HG03175 (cell line): ENCODE results near the gene CSNK1G2.
A peak's percentile ranks its signal among the peaks of the same experiment; 100 is the strongest.

ENCODE experiments used
- ATAC-seq: cut with Tn5 transposase; IDR thresholded peaks from one replicate; pipeline ENCODE4 v1.9.1; 2021; ENCODE audit warnings: mild to moderate bottlenecking, moderate library complexity; ENCODE audit not compliant: unreplicated experiment

Gene CSNK1G2

DNA sequence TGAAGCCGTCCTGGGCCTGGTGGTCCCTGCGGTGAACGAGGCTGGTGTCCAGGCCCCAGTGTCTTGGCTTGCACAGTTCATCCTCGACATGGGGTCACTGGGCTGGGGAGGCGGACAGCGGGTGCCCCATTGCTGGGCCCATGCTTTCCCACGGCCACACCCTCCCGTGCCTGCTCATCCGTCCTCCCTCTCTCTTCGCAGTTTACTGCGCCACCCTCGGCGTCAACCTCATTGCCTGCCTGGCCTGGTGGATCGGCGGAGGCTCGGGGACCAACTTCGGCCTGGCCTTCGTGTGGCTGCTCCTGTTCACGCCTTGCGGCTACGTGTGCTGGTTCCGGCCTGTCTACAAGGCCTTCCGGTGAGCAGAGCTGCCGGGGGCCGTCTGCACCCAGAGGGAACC lies 23.0 kb upstream of the CSNK1G2 start:
- ATAC-seq = no peak

DNA sequence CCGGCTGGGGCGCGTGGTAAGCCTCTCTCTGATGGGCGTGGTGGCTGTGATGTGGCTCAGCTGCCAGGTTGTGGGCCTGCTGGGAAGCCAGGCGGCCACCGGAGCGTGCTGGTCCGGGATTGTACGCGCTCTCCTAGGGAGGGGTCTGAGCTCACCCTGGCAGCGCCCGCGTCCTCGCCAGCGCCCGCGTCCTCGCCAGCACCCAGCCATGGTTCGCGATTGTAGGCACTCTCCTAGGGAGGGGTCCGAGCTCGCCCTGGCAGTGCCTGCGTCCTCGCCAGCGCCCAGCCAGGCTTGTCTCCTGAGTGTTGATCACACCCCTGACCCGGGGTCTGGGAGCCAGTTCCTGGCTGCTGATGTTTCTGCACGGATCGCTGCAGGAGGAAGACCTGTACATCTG lies 22.0 kb upstream of the CSNK1G2 start:
- ATAC-seq = no peak

DNA sequence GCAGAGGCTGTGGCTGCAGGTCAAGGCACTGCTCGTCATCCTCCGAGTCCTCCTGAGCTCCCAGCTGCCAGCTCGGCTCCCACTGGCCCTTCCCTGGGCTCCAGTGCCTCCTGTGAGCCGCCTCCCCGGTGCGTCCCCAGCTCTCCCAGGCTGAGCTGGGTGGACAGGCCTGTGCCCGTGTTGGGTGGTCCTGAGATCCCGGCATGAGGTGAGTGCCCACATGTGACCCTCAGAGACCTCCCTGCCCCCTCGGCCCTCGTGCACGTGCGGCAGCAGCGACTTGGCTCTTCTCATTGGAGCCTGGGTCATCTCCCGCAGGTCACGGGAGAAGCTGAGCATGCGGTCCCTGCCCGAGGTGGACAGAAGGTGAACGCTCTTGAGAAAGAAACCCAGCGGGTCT lies 20.3 kb upstream of the CSNK1G2 start:
- no peak for ATAC-seq

DNA sequence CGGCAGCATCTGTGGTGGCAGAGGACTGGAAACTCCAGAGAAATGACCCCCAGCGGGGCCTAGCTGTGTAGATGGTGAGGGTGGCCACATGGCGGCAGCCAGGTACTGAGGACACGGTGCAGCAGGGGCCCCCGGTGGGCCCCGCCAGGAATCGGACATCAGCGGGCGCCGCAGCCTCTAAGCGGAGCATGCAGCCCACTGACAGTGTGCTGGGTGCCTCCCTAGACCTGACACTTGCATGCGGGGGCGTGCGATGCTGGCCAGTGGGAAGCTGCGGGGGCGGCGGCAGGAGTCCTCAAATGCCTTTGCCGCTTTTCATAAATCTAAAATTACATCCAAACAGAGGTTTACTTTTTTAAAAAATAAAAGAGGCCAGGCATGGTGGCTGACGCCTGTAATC lies 19.6 kb upstream of the CSNK1G2 start:
- ATAC-seq = no peak

DNA sequence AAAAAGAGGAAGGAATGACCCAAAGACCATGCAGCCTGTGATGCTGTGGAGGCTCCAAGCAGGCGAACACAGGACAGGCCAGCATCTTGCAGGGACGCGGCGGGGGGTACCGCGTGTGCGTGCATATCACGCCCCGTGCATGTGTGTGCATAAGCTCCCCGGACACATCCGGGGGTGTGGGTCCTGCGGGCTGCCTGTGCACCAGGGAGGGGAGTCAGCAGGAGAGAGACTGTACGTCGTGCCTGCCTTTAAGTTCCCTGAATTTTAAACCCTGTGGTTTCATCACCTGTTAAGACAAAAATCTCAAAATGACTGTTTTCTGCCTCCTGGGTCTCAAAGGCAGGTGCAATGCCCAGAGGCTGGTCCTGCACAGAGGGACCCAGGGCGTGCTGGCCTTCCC lies 19.1 kb upstream of the CSNK1G2 start:
- no peak for ATAC-seq

DNA sequence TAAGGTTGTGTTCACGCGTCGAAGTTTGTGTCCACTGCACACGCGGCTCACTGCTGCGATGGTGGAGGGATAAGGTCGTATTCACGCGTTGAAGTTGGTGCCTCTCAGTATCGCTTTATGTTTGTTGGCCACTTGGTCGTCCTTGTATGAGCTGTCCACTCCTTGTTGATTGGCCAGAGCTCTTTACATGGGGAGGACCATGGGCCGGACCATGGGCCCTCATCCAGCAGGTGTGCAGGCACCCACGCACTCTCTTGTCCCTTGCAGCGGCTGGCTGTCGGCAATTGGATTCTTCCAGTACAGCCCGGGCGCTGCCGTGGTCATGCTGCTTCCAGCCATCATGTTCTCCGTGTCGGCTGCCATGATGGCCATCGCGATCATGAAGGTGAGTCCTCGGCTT lies 18.2 kb upstream of the CSNK1G2 start:
- ATAC-seq = no peak

DNA sequence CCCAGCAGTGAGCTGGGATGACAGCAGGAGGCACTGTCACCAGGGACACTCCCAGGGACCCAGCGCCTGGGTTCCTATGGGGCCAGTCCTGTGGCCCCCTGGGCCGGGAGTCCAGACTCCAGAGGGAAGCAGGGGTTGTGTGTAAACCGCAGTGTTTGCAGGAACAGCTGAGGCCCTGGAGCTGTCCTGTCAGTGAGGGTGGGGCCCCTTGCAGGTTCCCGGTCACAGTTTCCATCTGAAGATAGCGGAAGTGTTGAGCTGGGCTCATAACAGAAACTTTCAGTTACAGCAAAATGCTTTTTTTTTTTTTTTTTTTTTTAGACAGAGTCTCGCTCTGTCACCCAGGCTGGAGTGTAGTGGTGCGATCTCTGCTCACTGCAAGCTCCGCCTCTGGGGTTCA lies 17.7 kb upstream of the CSNK1G2 start:
- ATAC-seq = no peak

DNA sequence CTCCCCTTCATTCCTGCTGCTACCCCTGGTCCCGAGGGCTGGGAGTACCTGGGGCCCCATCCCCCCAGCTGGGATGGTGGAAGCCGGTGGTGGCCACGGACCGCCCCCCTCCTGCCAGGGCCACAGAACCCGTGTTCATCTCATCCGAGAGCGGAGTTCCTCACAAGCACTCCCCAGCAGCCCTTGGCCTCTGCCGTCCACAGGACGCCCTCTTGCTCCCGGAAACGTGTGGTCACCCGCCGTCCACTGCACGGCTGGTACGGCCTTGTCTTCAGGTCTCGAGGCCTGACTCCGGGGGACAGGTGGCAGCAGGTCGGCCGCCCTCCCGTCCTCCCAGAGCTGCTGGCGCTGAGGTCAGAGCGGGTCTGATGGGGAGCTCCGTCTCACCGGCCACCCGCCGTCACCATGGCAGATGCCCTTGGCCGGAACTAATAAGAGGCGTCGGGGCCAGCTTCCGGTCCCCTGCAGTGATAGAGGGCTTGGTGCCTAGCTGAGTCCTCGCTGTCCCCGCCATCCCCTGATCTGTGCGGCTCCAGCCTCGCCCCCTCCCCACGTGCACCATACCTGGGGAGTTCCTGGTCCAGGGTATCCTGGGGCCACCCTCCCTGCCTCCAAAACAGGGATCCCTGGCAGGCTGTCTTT lies 16.5 kb upstream of the CSNK1G2 start:
- no peak for ATAC-seq

DNA sequence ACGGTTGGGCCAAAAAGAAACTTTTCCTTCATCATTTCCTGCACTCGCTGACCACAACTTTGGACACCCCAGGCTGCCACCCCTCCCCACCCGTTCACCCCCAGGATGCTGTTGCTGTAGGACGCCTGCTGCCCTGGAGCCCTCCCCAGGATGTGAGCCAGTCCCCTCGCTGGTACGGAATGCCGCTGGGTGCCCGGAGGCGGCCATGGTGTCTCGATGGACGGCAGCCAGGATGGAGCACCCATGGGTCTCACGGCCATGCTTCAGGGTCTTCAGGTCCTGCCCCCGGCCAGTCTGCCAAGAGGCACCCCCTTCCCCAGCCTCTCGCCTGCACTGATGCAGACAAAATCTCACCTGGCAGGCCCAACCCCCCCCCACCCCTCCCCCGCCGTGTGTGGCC lies 15.4 kb upstream of the CSNK1G2 start:
- no peak for ATAC-seq

DNA sequence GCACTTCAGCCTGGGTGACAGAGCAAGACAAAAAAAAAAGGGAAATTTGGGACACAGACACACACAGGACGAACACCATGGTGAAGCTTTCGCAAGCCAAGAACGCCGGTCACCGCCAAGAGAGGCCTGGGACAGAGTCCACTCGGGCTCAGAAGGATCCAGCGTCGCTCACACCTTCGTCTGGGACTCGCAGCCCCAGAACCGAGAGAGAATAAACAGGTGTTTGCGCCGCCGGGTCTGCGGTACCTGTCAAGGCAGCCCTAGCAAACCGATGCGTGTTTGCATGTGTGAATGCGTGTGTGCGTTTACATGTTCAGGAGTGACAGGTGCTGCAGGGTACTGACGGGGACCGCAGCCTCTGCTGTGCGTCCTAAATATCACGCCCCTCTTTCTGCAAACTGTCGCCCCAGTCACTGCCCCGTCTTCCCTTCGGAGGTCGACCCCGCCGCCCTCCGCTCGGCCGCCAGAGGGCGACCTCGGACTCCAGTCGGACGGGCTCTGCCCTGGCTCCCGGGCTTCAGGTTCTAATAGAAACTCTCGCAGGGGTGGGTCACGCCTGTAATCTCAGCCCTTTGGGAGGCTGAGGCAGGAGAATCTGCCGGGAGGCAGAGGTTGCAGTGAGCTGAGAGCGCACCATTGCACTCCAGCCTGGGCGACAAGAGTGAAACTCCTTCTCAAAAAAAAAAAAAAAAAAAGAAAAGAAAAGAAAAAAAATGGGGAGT lies 11.8 kb upstream of the CSNK1G2 start:
- peak; percentile 56 for ATAC-seq

DNA sequence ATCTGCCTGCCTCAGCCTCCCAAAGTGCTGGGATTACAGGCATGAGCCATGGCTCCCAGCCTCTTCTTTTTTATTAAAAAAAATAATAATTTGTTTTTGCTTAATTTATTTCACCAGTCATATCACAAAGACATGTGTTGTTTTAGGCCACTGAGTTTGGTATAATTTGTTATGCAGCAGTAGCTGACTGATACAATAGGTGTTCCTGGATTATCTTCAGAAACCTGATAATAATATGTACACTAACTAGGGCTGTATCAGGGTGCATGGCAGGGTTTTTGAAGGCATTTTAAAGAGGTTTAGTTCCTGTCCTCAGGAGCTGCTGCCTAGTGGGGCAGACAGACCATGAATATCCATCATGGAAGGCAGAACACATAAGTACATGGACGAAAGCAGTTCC lies 9.5 kb upstream of the CSNK1G2 start:
- ATAC-seq = no peak

DNA sequence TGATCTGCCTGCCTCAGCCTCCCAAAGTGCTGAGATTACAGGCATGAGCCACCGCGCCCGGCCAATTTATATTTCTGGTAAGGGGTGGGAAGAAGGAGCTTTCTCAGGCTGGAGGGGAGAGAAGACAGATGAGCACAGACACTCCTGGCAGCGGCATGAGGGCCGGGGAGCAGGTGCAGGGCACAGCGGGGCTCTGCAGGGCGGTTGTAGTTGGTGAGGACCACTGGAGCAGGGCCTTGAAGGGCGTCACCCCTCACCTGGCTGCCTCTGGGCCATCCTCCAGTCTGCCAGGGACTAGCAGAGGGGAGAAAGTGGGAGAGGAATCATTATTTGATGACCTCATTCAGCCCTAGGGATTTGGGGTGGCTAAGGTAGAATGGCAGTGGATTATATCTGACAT lies 8.6 kb upstream of the CSNK1G2 start:
- ATAC-seq = no peak

DNA sequence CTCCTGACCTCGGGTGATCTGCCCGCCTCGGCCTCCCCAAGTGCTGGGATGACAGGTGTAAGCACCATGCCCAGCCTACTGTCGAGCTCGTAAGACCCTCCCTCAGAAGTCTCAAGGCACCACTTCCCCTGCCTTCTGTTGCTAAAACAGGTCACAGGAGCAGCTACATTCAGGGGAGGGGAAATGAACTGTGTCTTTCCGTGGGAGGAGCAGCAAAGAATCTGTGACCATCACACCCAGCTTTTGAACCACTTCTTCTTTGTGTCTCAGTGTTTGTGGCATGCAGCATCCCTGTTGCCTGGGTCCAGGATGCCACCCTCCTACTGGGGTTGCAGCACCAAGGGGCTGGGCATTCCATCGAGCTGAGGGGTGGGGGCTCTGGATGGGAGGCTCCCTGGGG lies 7.7 kb upstream of the CSNK1G2 start:
- ATAC-seq = no peak

DNA sequence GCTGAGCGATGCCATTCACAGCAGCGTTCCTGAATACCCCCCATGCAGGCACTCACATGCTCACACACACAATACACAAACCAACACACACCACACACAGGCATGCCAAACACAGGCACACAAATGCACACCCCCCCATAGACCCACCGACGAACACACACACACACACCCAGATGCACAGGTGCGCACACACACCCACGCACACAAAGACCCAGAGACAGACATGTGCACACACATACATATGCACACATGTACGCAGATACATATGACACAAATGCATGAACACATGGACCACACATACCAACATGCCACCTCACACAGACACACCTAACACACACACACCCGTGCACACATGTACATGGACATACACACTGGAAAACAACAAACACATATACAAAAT lies 7.0 kb upstream of the CSNK1G2 start:
- ATAC-seq = no peak

DNA sequence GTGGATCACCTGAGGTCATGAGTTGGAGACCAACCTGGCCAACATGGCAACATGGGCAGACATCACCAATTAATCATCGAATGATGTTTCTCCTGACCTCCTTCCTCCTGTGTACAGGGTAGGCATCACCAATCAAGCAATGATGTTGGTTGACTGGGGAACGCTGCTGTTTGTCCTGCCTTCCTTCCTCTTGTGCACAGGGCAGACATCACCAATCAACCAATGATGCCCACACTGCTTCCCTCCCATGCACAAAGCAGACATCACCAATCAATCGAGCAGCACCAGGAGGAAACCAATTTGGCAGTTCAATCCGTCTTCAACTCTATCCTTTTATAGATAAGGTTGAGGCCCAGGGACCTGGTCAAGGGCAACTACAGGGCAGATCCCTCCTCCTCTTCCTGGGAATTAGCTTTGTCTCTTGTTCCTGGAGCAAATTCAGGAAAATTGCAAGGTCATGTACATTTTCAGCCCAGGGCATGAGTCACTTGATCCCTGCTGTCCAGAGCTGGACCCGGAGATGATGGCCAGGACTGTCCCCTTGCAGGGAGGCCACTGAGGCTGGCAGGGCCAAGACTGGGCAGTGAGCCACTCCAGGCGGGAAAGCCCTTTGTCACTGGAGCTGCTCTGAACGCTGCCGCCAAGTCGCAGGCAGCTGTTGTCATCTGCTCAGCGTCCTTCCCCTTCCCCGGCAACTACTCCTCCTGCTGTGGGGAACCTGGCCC lies 5.3 kb upstream of the CSNK1G2 start:
- no peak for ATAC-seq

DNA sequence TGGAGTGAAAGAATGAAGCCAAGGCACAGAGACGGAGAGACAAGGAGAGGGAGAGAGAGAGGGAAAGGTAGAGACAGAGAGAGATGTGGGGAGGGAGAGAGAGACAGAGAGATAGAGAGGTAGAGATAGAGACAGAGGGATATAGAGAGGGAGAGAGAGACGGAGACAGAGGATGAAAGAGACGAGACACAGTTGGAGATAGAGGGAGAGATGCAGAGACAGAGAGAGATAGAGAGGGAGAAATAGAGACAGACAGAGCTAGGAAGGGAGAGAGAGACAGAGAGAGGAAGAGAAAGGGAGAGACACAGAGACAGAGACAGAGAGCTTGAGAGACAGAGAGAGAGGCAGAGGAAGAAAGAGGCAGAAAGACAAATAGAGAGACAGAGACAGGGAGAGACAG lies 4.5 kb upstream of the CSNK1G2 start:
- no peak for ATAC-seq

DNA sequence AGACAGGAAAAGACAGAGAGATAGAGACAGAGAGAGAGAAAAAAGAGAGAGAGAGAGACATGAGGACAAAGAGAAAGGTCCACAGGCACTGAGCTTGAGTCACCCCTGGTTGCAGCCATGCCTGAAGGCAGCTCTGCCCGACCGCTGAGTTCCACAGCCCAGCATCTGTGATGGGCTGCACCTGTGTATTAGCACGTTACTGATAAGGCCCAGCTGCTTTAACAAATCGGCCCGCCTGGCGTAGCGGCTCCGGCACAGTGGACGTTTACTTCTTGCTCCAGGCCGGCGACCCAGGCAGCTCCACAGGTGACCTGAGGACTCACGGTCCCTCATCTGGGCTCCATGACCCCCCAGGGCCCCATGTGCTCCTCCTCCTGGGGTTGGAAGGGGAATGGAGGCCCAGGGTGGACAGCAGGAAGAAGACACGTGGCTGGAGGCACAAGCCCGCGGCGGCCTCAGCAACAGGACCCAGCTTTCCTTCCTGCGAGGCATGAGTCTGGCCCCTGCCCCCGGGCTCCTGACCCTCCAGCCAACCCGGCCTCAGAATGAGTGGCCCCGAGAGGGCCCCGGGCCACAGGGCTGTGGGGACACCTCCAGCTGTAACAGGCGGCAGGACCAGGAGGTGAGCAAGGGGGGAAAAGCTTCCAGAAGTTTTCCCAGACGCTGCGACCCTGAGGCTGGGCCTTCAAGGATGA lies 3.9 kb upstream of the CSNK1G2 start:
- ATAC-seq = no peak

DNA sequence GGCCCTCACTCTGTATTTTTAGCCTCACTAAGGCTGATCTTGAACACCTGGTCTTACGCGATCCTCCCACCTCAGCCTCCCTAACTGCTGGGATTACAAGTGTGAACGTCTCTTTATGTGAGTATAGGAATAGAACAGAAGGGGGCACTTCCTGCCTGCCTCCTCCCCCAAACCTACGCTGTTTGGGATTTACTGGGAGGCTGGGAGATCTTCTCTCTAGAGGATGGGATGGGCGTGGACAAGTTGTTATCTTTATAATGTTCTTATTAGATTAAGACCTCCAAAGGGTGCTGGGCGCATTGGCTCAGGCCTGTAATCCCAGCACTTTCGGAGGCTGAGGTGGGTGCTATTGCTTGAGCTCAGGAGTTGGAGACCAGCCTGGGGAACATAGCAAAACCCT lies 2.9 kb upstream of the CSNK1G2 start:
- ATAC-seq = no peak

DNA sequence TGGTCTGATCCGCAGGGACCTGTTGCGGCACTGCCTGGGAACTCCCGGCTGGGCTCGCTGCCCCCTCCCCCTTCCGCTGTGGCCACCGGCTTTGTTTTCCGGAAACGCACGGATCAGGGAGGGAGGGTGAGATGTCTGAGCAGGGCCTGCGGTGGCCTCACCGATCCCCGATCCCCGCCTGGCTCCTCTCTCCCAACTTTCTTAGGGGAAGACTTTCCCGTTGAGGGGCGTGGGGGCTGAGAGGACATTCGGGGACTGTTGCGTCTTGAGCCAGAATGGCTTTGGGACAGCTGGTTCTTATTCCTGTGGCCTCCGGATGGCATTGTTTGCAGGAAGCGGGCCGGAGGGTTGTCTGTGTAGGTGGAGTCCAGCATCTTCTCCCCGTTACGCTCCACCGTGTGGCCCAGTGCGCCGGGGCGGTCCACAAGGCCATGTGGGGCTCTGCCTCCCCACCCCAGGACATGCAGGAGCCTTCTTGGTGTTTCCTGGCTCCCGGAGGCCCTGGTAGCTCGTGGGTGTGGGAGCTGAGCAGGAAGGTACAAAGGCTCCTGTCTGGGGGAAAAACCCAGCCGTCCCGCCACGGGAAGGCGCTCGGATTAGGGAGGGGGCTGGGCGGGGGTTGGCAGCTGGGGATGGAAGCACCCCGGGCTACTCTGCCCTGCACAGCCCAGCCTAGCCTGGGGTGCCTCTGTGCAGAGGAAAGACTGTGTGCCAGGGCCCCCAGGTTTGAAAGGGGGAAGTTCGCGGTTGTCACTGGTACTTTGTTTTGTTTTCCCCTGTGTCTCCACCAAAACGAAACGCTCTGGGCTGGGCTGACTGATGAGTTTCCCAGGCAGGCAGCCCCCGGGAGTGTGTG lies 1.3 kb downstream of the CSNK1G2 start:
- no peak for ATAC-seq

DNA sequence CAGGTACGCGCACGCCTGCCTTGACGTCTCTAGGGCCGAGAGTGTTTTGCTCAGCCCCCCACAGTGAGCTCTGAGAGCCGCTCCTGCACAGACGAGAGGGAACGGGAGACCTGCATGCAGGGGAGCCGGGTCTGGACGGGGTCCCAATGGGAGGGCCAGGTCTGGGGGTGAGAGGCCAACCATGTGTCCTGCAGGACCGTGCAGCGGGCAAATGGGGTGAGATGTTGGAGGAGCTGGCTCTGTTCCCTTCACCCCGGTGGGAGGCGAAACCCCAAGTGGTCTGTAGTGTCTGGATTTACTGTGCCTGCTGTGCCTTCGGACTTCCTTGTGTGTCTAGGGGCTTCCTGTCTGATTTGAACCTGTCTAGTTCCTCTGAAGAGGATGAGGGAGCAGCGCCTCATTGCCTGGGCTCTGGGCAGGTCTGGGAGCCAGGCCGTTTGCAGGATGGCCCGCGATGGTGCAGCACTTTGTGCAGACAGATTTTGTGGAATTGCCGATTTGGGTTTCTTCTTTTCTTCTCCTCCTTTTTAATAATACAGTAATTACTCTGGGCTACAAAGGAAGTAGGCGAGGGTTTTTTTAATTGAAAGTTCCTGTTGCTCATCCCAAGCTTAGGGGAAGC lies 2.1 kb downstream of the CSNK1G2 start:
- no peak for ATAC-seq
